Mesenchymal stem cell (in vitro differentiated cells and primary cell): ENCODE data around the gene RNF34.

ENCODE experiments used
- DNase-seq: peaks from one replicate; pipeline ENCODE4 v3.0.0-alpha.2; 2013
- H2AFZ ChIP-seq: one replicate; pipeline ENCODE4 v1.6.1; 2013; ENCODE audit warnings: low read depth, mild to moderate bottlenecking, control low read depth, inconsistent platforms, low read length, moderate library complexity
- H2AK5ac ChIP-seq: 2 replicates; pipeline ENCODE4 v1.6.1; 2013; ENCODE audit warnings: low read length, moderate library complexity, mild to moderate bottlenecking, inconsistent platforms; ENCODE audit not compliant: severe bottlenecking
- H2BK120ac ChIP-seq: one replicate; pipeline ENCODE4 v1.6.1; 2013; ENCODE audit warnings: low read depth, mild to moderate bottlenecking, inconsistent platforms, low read length, moderate library complexity
- H2BK12ac ChIP-seq, 2 experiments: one replicate each; pipeline ENCODE4 v1.6.1; 2013; ENCODE audit warnings: inconsistent platforms in 2 of 2, low read length in 2 of 2, mild to moderate bottlenecking in 2 of 2, moderate library complexity in 2 of 2, control low read depth in 1 of 2
- H2BK15ac ChIP-seq: one replicate; pipeline ENCODE4 v1.6.1; 2013; ENCODE audit warnings: mild to moderate bottlenecking, low read depth, inconsistent platforms; ENCODE audit not compliant: poor library complexity, severe bottlenecking
- H2BK5ac ChIP-seq: 2 replicates; pipeline ENCODE4 v1.6.1; 2013; ENCODE audit warnings: low read depth, mild to moderate bottlenecking, low read length, control low read depth, inconsistent platforms; ENCODE audit not compliant: poor library complexity, severe bottlenecking
- H3K14ac ChIP-seq, 2 experiments: one replicate each; pipeline ENCODE4 v1.6.1; 2013; ENCODE audit warnings: inconsistent platforms in 2 of 2, low read length in 2 of 2, control low read depth in 1 of 2, mild to moderate bottlenecking in 1 of 2, moderate library complexity in 1 of 2
- H3K18ac ChIP-seq, 2 experiments: one replicate each; pipeline ENCODE4 v1.6.1; 2013; ENCODE audit warnings: inconsistent platforms in 2 of 2, low read length in 2 of 2, control low read depth in 1 of 2, low read depth in 1 of 2, mild to moderate bottlenecking in 1 of 2
- H3K23ac ChIP-seq, 2 experiments: one replicate each; pipeline ENCODE4 v1.6.1; 2013; ENCODE audit warnings: inconsistent platforms in 2 of 2, low read length in 2 of 2, mild to moderate bottlenecking in 2 of 2, moderate library complexity in 2 of 2, control low read depth in 1 of 2
- H3K27ac ChIP-seq: 2 replicates; pipeline ENCODE4 v1.5.1; 2013; ENCODE audit warnings: mild to moderate bottlenecking, moderate library complexity, low read length, control low read depth, inconsistent platforms; ENCODE audit not compliant: poor library complexity, severe bottlenecking
- H3K27me3 ChIP-seq, 2 experiments: 2 replicates each; pipeline versions ENCODE4 v1.6.1 to v1.7.0; 2013; ENCODE audit warnings: low read length in 2 of 2, mild to moderate bottlenecking in 2 of 2, moderate library complexity in 2 of 2, control low read depth in 1 of 2, inconsistent platforms in 1 of 2; ENCODE audit not compliant: control insufficient read depth in 1 of 2, insufficient read depth in 1 of 2
- H3K36me3 ChIP-seq, 2 experiments: 2 replicates each; pipeline versions ENCODE4 v1.6.1 to v1.7.0; 2013; ENCODE audit warnings: low read length in 2 of 2, control low read depth in 1 of 2, inconsistent platforms in 1 of 2, low read depth in 1 of 2, mild to moderate bottlenecking in 1 of 2; ENCODE audit not compliant: insufficient read depth in 2 of 2, control insufficient read depth in 1 of 2
- H3K4ac ChIP-seq, 2 experiments: one replicate each; pipeline ENCODE4 v1.6.1; 2013; ENCODE audit warnings: inconsistent platforms in 2 of 2, low read length in 2 of 2, mild to moderate bottlenecking in 2 of 2, moderate library complexity in 2 of 2, control low read depth in 1 of 2, low read depth in 1 of 2
- H3K4me1 ChIP-seq: 2 replicates; pipeline ENCODE4 v1.6.1; 2013; ENCODE audit warnings: low read depth, low read length, control low read depth; ENCODE audit not compliant: control insufficient read depth, insufficient read depth
- H3K4me2 ChIP-seq: 2 replicates; pipeline ENCODE4 v1.6.1; 2013; ENCODE audit warnings: low read length, mild to moderate bottlenecking, inconsistent platforms; ENCODE audit not compliant: poor library complexity, severe bottlenecking
- H3K4me3 ChIP-seq, 2 experiments: 2 replicates each; pipeline versions ENCODE4 v1.5.1 to v1.7.0; 2013; ENCODE audit warnings: low read length in 2 of 2, mild to moderate bottlenecking in 2 of 2, control low read depth in 1 of 2, low read depth in 1 of 2; ENCODE audit not compliant: insufficient read depth in 1 of 2
- H3K79me1 ChIP-seq: replicated peaks from 2 replicates; pipeline ENCODE4 v1.6.1; 2013; ENCODE audit warnings: mild to moderate bottlenecking, control low read depth, low read length, inconsistent platforms; ENCODE audit not compliant: poor library complexity, severe bottlenecking
- H3K9ac ChIP-seq: 2 replicates; pipeline ENCODE4 v1.7.0; 2013; ENCODE audit warnings: mild to moderate bottlenecking, low read length, moderate library complexity
- H3K9me3 ChIP-seq: 2 replicates; pipeline ENCODE4 v1.7.0; 2013; ENCODE audit warnings: mild to moderate bottlenecking, low read length; ENCODE audit not compliant: control insufficient read depth
- H4K8ac ChIP-seq: one replicate; pipeline ENCODE4 v1.6.1; 2013; ENCODE audit warnings: inconsistent platforms, mild to moderate bottlenecking, low read length, moderate library complexity
- H4K91ac ChIP-seq: one replicate; pipeline ENCODE4 v1.6.1; 2013; ENCODE audit warnings: mild to moderate bottlenecking, low read length, inconsistent platforms
- WGBS: methylation state at CpG from one replicate; pipeline ENCODE4 v1.1.7; 2013; ENCODE audit warnings: mixed read lengths; 5-methylcytosine and 5-hydroxymethylcytosine counted together

Gene RNF34

GRCh38 chr12:121464331-121464730 is 64.4 kb downstream of the RNF34 start:
- Histone ChIP-seq H3K79me1 (peaks cover 30% of the 10 kb centered on the region), H2BK120ac (no peak overlapping the region)
- WGBS, result 94% methylated on average over 13 of the region's 13 CpGs

GRCh38 chr12:121465921-121466793 is 66.2 kb downstream of the RNF34 start:
- peak; percentile 32 for DNase-seq
- no peak overlapping the region for H2BK12ac ChIP-seq
- H3K18ac ChIP-seq, result no peak overlapping the region
- H3K4me2 ChIP-seq, result peak overlapping the region; percentile 60
- H3K9me3 ChIP-seq, result no peaks in the 10 kb centered on the region
- no peak overlapping the region for H3K23ac ChIP-seq
- peak overlapping the region; percentile 76 to 83 for H3K4me3 ChIP-seq
- peaks cover 0 to 5% of the 10 kb centered on the region in 2 experiments for H3K36me3 ChIP-seq
- peaks cover 22% of the 10 kb centered on the region for H3K79me1 ChIP-seq
- WGBS, result 17% methylated on average over 56 of the region's 70 CpGs
- no peak overlapping the region for H4K91ac ChIP-seq
- H3K9ac ChIP-seq, result peak overlapping the region; percentile 88
- H2BK15ac ChIP-seq, result no peak overlapping the region
- no peaks in the 10 kb centered on the region for H3K27me3 ChIP-seq
- H3K4ac ChIP-seq, result peak overlapping the region; percentile 38 to 58
- H2AK5ac ChIP-seq, result no peak overlapping the region
- H3K4me1 ChIP-seq, result peaks cover 6% of the 10 kb centered on the region
- no peak overlapping the region for H2BK5ac ChIP-seq
- H2BK120ac ChIP-seq, result no peak overlapping the region
- H4K8ac ChIP-seq, result no peak overlapping the region
- peak overlapping the region; percentile 2 for H2AFZ ChIP-seq
- H3K27ac ChIP-seq, result no peak overlapping the region
- H3K14ac ChIP-seq, result no peak overlapping the region

More at GRCh38 chr12:121464331-121464730, 64.4 kb downstream of the RNF34 start:
- no peaks in the 10 kb centered on the region for H3K9me3 ChIP-seq
- H3K27me3 ChIP-seq, result no peaks in the 10 kb centered on the region
- H3K9ac ChIP-seq, result no peak overlapping the region
- no peak overlapping the region for H2AK5ac ChIP-seq
- no peak overlapping the region for H4K8ac ChIP-seq
- H3K14ac ChIP-seq, result no peak overlapping the region
- no peak overlapping the region for H3K4me3 ChIP-seq
- no peak overlapping the region for H2AFZ ChIP-seq
- H4K91ac ChIP-seq, result no peak overlapping the region
- H3K4me1 ChIP-seq, result peaks cover 6% of the 10 kb centered on the region
- no peak overlapping the region for H3K4me2 ChIP-seq
- H3K27ac ChIP-seq, result no peak overlapping the region
- no peak overlapping the region for H2BK15ac ChIP-seq
- H3K18ac ChIP-seq, result no peak overlapping the region
- H3K36me3 ChIP-seq, result peaks cover 0 to 5% of the 10 kb centered on the region in 2 experiments
- no peak overlapping the region for H2BK5ac ChIP-seq
- peak overlapping the region in 1 of 2 experiments; percentile 65 for H3K23ac ChIP-seq
- H3K4ac ChIP-seq, result no peak overlapping the region
- DNase-seq, result no peak
- H2BK12ac ChIP-seq, result no peak overlapping the region

- 2% methylated on average over 84 of the region's 139 CpGs for WGBS
- DNase-seq, result peak; percentile 85
- Histone ChIP-seq H3K79me1 (peaks cover 19% of the 10 kb centered on the region), H3K23ac (no peak overlapping the region), H2BK120ac (no peak overlapping the region), H3K9ac (peak overlapping the region; percentile 68), H4K8ac (peak overlapping the region; percentile 46), H3K27me3 (no peaks in the 10 kb centered on the region), H2AK5ac (no peak overlapping the region), H3K4me2 (peak overlapping the region; percentile 96), H2BK15ac (peak overlapping the region; percentile 87), H3K4me1 (peaks cover 6% of the 10 kb centered on the region), H2BK12ac (no peak overlapping the region), H3K9me3 (no peaks in the 10 kb centered on the region), H3K4ac (peak overlapping the region; percentile 58 to 64), H3K14ac (peak overlapping the region in 1 of 2 experiments; percentile 3), H3K18ac (peak overlapping the region in 1 of 2 experiments; percentile 46), H4K91ac (no peak overlapping the region), H3K36me3 (peaks cover 0 to 5% of the 10 kb centered on the region in 2 experiments), H2AFZ (peak overlapping the region; percentile 58), H3K27ac (no peak overlapping the region), H3K4me3 (peak overlapping the region; percentile 76 to 83), H2BK5ac (peak overlapping the region; percentile 59)
Observed at GRCh38 chr12:121466794-121467637, 67.1 kb downstream of the RNF34 start.
